ENCODE results near the gene FKBP10.

Gene FKBP10

DNA sequence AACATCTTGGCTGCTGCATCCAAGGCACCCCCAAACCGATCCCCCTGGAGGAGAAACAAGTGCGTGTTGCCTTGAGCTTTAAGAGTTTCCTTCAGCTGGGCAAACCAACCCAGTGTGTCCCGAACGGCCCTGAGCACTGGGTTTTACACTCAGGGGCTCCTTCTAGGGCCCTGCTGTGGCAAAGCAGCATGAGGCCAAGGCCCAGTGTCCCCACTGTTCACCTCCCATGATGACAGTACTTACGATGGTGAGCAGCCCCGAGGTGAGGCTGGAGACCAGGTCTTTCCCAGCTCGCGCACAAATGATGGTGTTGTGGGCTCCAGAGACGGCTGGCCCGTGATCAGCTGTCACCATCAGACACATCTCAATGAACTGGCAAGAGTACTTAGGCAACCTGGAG lies 59.0 kb downstream of the FKBP10 start:
- H3K4me3 ChIP-seq (ENCODE audit: control insufficient read depth, low read depth, low read length) = no peak overlapping the region
- no peak for DNase-seq (ENCODE audit: low read depth)
- TF ChIP-seq CTCF (conservative IDR thresholded peaks at IDR 0.05; ENCODE audit: control insufficient read depth, insufficient read depth, low read depth, low read length) = no peak

Data from fibroblast of mammary gland (primary cell).